Endodermal cell (in vitro differentiated cells): Measurements from ENCODE around the gene PYGO2. TPM values are rescaled to one million over a fixed set of nuclear protein-coding genes. Genes with fewer than 3 reads are reported as not detected.
A peak's percentile ranks its signal among the peaks of the same experiment; 100 is the strongest.

Source experiments
- DNase-seq: peaks from one replicate; pipeline ENCODE4 v3.0.0-alpha.2; 2017
- H3K27ac ChIP-seq: 2 replicates; pipeline ENCODE4 v1.5.1; 2013; ENCODE audit warnings: mild to moderate bottlenecking, low read depth, low read length, moderate library complexity
- H3K27me3 ChIP-seq: 2 replicates; pipeline ENCODE4 v1.6.1; 2013; ENCODE audit warnings: mild to moderate bottlenecking, low read length, moderate library complexity; ENCODE audit not compliant: insufficient read depth, control insufficient read depth, poor library complexity, severe bottlenecking
- H3K36me3 ChIP-seq: 2 replicates; pipeline ENCODE4 v1.7.0; 2013; ENCODE audit warnings: mild to moderate bottlenecking, low read length, moderate library complexity; ENCODE audit not compliant: control insufficient read depth, insufficient read depth
- H3K4me1 ChIP-seq: one replicate; pipeline ENCODE4 v1.7.0; 2013; ENCODE audit warnings: low read length; ENCODE audit not compliant: control insufficient read depth, insufficient read depth
- H3K4me3 ChIP-seq: 2 replicates; pipeline ENCODE4 v1.5.1; 2013; ENCODE audit warnings: mild to moderate bottlenecking, low read length, moderate library complexity
- H3K9ac ChIP-seq: 2 replicates; pipeline ENCODE4 v1.6.1; 2013; ENCODE audit warnings: mild to moderate bottlenecking, low read length, moderate library complexity; ENCODE audit not compliant: poor library complexity, severe bottlenecking; ENCODE audit errors: extremely low read depth
- H3K9me3 ChIP-seq: 2 replicates; pipeline ENCODE4 v1.6.1; 2013; ENCODE audit warnings: mild to moderate bottlenecking, low read length, moderate library complexity; ENCODE audit not compliant: control insufficient read depth
- H3K27ac Mint-ChIP-seq: 2 replicates; pipeline ENCODE4 v1.8.0; 2020; ENCODE audit warnings: mixed read lengths
- H3K27me3 Mint-ChIP-seq: 2 replicates; pipeline ENCODE4 v1.8.0; 2021; ENCODE audit warnings: mild to moderate bottlenecking, mixed read lengths; ENCODE audit not compliant: insufficient read depth
- H3K36me3 Mint-ChIP-seq: 2 replicates; pipeline ENCODE4 v1.8.0; 2020; ENCODE audit warnings: low read depth, mixed read lengths
- H3K4me1 Mint-ChIP-seq: 2 replicates; pipeline ENCODE4 v1.8.0; 2020; ENCODE audit warnings: mixed read lengths
- H3K4me3 Mint-ChIP-seq: 2 replicates; pipeline ENCODE4 v1.8.0; 2020; ENCODE audit warnings: mild to moderate bottlenecking, moderate library complexity, mixed read lengths
- H3K9me3 Mint-ChIP-seq: 2 replicates; pipeline ENCODE4 v1.8.0; 2020; ENCODE audit warnings: mild to moderate bottlenecking, mixed read lengths
- CTCF ChIP-seq: fragments of 200-600 bp; sonication (generic); conservative IDR thresholded peaks from 2 replicates; pipeline ENCODE4 v1.5.0; 2021; ENCODE audit warnings: antibody characterized with exemption, mild to moderate bottlenecking
- WGBS, 2 experiments: methylation state at CpG; one replicate each; pipeline versions ENCODE4 v1.1.5 to v1.1.7; 2013; ENCODE audit warnings: missing lambda C conversion rate in 2 of 2, mixed read lengths in 1 of 2; ENCODE audit not compliant: insufficient coverage in 1 of 2, insufficient read length in 1 of 2; 5-methylcytosine and 5-hydroxymethylcytosine counted together
- total RNA-seq, 2 donors: library from RNA; stranded (reverse); fragmentation: NEBNext Ultra II Directional in 1 of 2; extraction: Animal tissue kit (Norgen Biotek cat#: 25700) in 1 of 2; gene quantifications; 2 replicates in 1 of 2; 3 replicates in 1 of 2; pipeline ENCODE4 v1.2.1, GENCODE V29; 2021

PYGO2 gene
- total RNA-seq, 2 donors from 2014 or later: 33.4 to 40.4 TPM

DNA sequence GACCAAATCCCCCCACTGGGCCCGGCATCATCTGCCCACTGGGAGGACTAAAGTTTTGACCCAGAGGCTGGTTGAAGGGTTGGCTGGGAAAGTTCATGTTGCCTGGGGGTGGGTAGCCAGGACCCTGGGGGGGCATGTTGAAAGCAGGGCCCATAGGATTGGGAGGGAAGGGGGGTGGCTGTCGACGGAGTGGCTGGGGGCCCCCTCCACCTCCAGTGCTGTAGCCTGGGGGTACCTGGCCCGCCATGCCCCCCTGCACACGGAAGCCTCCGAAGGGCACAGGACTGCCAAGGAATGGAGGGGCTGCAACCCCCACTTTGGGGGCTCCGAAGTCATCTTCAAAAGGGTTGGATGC, 2.2 kb downstream of the PYGO2 start:
- TF ChIP-seq CTCF: no peak
- H3K27me3 ChIP-seq: no peaks in the 10 kb centered on the region
- DNase-seq: no peak
- H3K9me3 ChIP-seq: no peaks in the 10 kb centered on the region
- no peaks in the 10 kb centered on the region for H3K9me3 Mint-ChIP-seq
- peaks cover 45% of the 10 kb centered on the region for H3K4me1 Mint-ChIP-seq
- peaks cover 13% of the 10 kb centered on the region for H3K4me1 ChIP-seq
- H3K27ac Mint-ChIP-seq: no peak overlapping the region
- H3K27me3 Mint-ChIP-seq: no peaks in the 10 kb centered on the region
- H3K9ac ChIP-seq: no peak overlapping the region
- H3K36me3 ChIP-seq: peaks cover 39% of the 10 kb centered on the region
- H3K4me3 Mint-ChIP-seq: peak overlapping the region; percentile 77
- 98 to 100% methylated on average over 1 to 7 of the region's 7 CpGs for WGBS, 2 experiments
- peaks cover 23% of the 10 kb centered on the region for H3K36me3 Mint-ChIP-seq
- H3K4me3 ChIP-seq: no peak overlapping the region
- H3K27ac ChIP-seq: no peak overlapping the region

DNA sequence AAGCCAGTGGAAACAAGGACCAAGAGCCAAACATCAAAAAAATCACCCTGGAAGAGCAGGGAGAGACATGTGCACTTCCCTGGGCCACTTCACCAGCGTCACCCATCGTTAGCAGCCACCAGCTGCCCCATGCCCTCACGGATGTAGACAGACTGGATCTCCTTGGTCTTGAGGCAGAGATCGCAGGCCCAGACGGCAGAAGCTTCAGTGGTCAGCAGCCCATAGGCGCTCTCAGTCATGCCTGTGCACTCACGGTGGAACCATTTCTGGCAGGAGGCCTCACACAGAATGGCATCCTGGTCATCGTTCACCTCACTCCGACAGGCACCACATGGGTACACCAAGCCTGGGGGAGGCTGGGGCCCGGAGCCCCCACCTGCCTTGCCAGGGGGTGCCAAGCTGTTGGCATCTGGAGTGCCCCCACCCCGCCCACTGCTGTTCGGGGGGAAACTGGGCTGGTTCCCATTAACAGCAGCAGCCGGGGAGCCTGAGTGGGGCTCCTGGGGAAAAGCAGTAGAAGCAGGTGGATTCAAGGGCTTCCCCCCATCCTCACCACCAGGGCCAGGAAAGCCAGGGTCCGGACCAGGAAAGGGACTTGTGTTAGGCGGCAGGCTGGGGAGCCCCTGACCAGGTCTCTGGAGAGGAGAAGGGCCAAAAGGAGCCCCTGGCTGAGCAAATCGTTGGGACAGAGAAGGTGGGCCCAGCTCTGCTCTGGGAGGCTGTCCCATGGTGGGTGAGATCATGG, 2.7 kb downstream of the PYGO2 start:
- no peaks in the 10 kb centered on the region for H3K27me3 Mint-ChIP-seq
- H3K9me3 ChIP-seq: no peaks in the 10 kb centered on the region
- H3K9ac ChIP-seq: no peak overlapping the region
- no peak for TF ChIP-seq CTCF
- no peak for DNase-seq
- H3K27ac ChIP-seq: no peak overlapping the region
- no peaks in the 10 kb centered on the region for H3K9me3 Mint-ChIP-seq
- no peak overlapping the region for H3K4me3 ChIP-seq
- H3K4me3 Mint-ChIP-seq: no peak overlapping the region
- no peaks in the 10 kb centered on the region for H3K27me3 ChIP-seq
- peaks cover 21% of the 10 kb centered on the region for H3K36me3 Mint-ChIP-seq
- H3K36me3 ChIP-seq: peaks cover 33% of the 10 kb centered on the region
- H3K27ac Mint-ChIP-seq: no peak overlapping the region
- H3K4me1 ChIP-seq: peaks cover 14% of the 10 kb centered on the region
- 94 to 96% methylated on average over 8 to 16 of the region's 16 CpGs for WGBS, 2 experiments
- peaks cover 50% of the 10 kb centered on the region for H3K4me1 Mint-ChIP-seq

DNA sequence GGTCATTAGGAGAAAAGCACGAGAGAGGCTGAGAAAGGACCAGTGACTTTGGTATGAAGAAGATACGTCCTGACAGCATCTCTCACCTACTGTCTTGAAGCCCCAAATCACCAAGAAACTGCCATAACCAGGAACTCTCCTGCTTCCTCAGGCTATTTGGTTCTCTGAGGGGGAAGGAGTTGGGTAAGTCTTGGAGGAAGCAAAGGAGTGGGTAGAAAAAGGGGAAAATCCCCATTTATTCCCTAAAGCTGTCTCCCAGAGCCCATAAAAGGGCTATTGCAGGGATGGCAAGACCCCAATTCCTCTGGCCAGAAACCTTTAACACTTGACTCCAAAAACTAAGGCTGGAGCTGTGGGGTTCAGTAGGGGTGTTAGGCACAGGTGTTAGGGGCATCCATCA, 3.5 kb downstream of the PYGO2 start:
- H3K4me3 Mint-ChIP-seq: no peak overlapping the region
- TF ChIP-seq CTCF: no peak
- peaks cover 25% of the 10 kb centered on the region for H3K36me3 ChIP-seq
- no peak overlapping the region for H3K27ac Mint-ChIP-seq
- 92 to 94% methylated on average over 2 of the region's 2 CpGs for WGBS, 2 experiments
- H3K36me3 Mint-ChIP-seq: peaks cover 17% of the 10 kb centered on the region
- H3K4me1 Mint-ChIP-seq: peaks cover 55% of the 10 kb centered on the region
- no peak overlapping the region for H3K27ac ChIP-seq
- peaks cover 19% of the 10 kb centered on the region for H3K4me1 ChIP-seq
- no peaks in the 10 kb centered on the region for H3K9me3 ChIP-seq
- no peak overlapping the region for H3K4me3 ChIP-seq
- H3K27me3 ChIP-seq: no peaks in the 10 kb centered on the region
- no peaks in the 10 kb centered on the region for H3K9me3 Mint-ChIP-seq
- no peak for DNase-seq
- no peak overlapping the region for H3K9ac ChIP-seq
- H3K27me3 Mint-ChIP-seq: no peaks in the 10 kb centered on the region
